Tibial nerve (tissue), 4 donors: ENCODE data around the gene ANGPTL2.

ENCODE experiments used
- EP300 ChIP-seq, 2 donors: sonication (generic); formaldehyde crosslinking; IDR thresholded peaks; one replicate each; pipeline ENCODE4 v1.6.1; 2017; ENCODE audit warnings: antibody characterized with exemption in 2 of 2, mild to moderate bottlenecking in 1 of 2
- TF ChIP-seq, protein P1 (sequence below), 5 experiments: fragments of 200-600 bp in 3 of 5; fragments of 450-650 bp in 2 of 5; sonication (generic) in 3 of 5; IDR thresholded peaks; one replicate each; pipeline ENCODE4 v1.5.1; 2016 to 2019; ENCODE audit warnings: antibody characterized with exemption in 5 of 5, mild to moderate bottlenecking in 3 of 5, moderate library complexity in 2 of 5

DNA sequence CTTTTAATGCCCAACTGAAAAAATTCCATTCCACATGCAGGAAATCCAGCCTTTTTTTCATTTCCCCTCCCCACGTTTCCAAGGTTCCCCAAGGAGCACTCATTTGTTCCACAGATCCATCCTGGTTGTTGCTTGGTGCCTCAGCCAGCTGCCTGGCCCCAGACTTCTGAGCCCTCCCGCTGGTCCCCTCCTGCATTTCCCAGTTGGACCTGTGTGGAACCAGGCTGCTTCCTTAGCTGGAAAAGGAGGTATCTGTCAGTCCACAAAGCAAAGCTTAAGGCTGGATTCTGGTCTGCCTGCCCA, 44.8 kb downstream of the ANGPTL2 start:
- TF ChIP-seq, protein P1, sequence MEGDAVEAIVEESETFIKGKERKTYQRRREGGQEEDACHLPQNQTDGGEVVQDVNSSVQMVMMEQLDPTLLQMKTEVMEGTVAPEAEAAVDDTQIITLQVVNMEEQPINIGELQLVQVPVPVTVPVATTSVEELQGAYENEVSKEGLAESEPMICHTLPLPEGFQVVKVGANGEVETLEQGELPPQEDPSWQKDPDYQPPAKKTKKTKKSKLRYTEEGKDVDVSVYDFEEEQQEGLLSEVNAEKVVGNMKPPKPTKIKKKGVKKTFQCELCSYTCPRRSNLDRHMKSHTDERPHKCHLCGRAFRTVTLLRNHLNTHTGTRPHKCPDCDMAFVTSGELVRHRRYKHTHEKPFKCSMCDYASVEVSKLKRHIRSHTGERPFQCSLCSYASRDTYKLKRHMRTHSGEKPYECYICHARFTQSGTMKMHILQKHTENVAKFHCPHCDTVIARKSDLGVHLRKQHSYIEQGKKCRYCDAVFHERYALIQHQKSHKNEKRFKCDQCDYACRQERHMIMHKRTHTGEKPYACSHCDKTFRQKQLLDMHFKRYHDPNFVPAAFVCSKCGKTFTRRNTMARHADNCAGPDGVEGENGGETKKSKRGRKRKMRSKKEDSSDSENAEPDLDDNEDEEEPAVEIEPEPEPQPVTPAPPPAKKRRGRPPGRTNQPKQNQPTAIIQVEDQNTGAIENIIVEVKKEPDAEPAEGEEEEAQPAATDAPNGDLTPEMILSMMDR (IDR thresholded peaks at IDR 0.05) = no peak
- no peak for TF ChIP-seq EP300 (IDR thresholded peaks at IDR 0.05)
